Measurements from ENCODE around the gene ARHGEF4. TPM values are rescaled to one million over a fixed set of nuclear protein-coding genes. Genes with fewer than 3 reads are reported as not detected.

ARHGEF4 gene
- total RNA-seq, 1 donor from 2014 or later = 4.8 TPM

- peaks cover 4% of the 10 kb centered on the region for H3K4me1 Mint-ChIP-seq (ENCODE audit: low read depth, unreplicated experiment)
- H3K27ac Mint-ChIP-seq (ENCODE audit: unreplicated experiment) = no peak overlapping the region
- Histone ChIP-seq H3K4me2 (ENCODE audit: low read length) (no peak overlapping the region), H3K9ac (ENCODE audit: low read length) (no peak overlapping the region), H4K20me1 (ENCODE audit: insufficient read depth, low read length) (no peaks in the 10 kb centered on the region), H3K27me3 (ENCODE audit: insufficient read depth, low read length) (no peaks in the 10 kb centered on the region), H3K36me3 (ENCODE audit: insufficient read depth, low read length) (no peaks in the 10 kb centered on the region), H3K27ac (ENCODE audit: low read depth, low read length) (no peak overlapping the region), H3K4me3 (ENCODE audit: insufficient read depth, low read depth, low read length) (no peak overlapping the region), H2AFZ (ENCODE audit: low read depth, low read length) (no peak overlapping the region), H3K9me3 (ENCODE audit: insufficient read depth, low read depth, low read length) (no peaks in the 10 kb centered on the region), H3K79me2 (ENCODE audit: insufficient read depth, low read length) (no peaks in the 10 kb centered on the region), H3K4me1 (ENCODE audit: insufficient read depth, low read length) (no peaks in the 10 kb centered on the region)
- H3K36me3 Mint-ChIP-seq (ENCODE audit: low read depth, unreplicated experiment) = no peaks in the 10 kb centered on the region
- no peak overlapping the region for H3K4me3 Mint-ChIP-seq (ENCODE audit: unreplicated experiment)
- DNase-seq (ENCODE audit: low read depth) = no peak
- no peak for FAIRE-seq
- H3K27me3 Mint-ChIP-seq (ENCODE audit: low read depth, unreplicated experiment) = peaks cover 25% of the 10 kb centered on the region
- H3K9me3 Mint-ChIP-seq (ENCODE audit: unreplicated experiment) = no peaks in the 10 kb centered on the region
- TF ChIP-seq EZH2 (IDR thresholded peaks at IDR 0.05; ENCODE audit: insufficient read depth, low read length) (no peak), CTCF (IDR thresholded peaks at IDR 0.05; ENCODE audit: insufficient read depth, low read depth, low read length) (no peak)
Measured at GRCh38 chr2:131005216-131005935, 168.7 kb downstream of the ARHGEF4 start.

- FAIRE-seq = no peak
Measured at GRCh38 chr2:131006561-131006960, 169.8 kb downstream of the ARHGEF4 start.

More at GRCh38 chr2:131006561-131006960, 169.8 kb downstream of the ARHGEF4 start:
- Histone ChIP-seq H3K27me3 (ENCODE audit: insufficient read depth, low read length) (no peaks in the 10 kb centered on the region), H3K4me3 (ENCODE audit: insufficient read depth, low read depth, low read length) (no peak overlapping the region), H3K27ac (ENCODE audit: low read depth, low read length) (no peak overlapping the region), H3K4me2 (ENCODE audit: low read length) (no peak overlapping the region), H3K79me2 (ENCODE audit: insufficient read depth, low read length) (no peaks in the 10 kb centered on the region), H4K20me1 (ENCODE audit: insufficient read depth, low read length) (no peaks in the 10 kb centered on the region), H3K36me3 (ENCODE audit: insufficient read depth, low read length) (no peaks in the 10 kb centered on the region), H3K4me1 (ENCODE audit: insufficient read depth, low read length) (no peaks in the 10 kb centered on the region), H3K9me3 (ENCODE audit: insufficient read depth, low read depth, low read length) (no peaks in the 10 kb centered on the region), H2AFZ (ENCODE audit: low read depth, low read length) (no peak overlapping the region), H3K9ac (ENCODE audit: low read length) (no peak overlapping the region)
- DNase-seq (ENCODE audit: low read depth) = no peak
- TF ChIP-seq CTCF (IDR thresholded peaks at IDR 0.05; ENCODE audit: insufficient read depth, low read depth, low read length) = no peak
- TF ChIP-seq EZH2 (IDR thresholded peaks at IDR 0.05; ENCODE audit: insufficient read depth, low read length) = no peak
- Mint-ChIP-seq H3K9me3 (ENCODE audit: unreplicated experiment) (no peaks in the 10 kb centered on the region), H3K4me3 (ENCODE audit: unreplicated experiment) (no peak overlapping the region), H3K36me3 (ENCODE audit: low read depth, unreplicated experiment) (no peaks in the 10 kb centered on the region), H3K27ac (ENCODE audit: unreplicated experiment) (no peak overlapping the region), H3K27me3 (ENCODE audit: low read depth, unreplicated experiment) (peaks cover 25% of the 10 kb centered on the region), H3K4me1 (ENCODE audit: low read depth, unreplicated experiment) (peaks cover 10% of the 10 kb centered on the region)

Data from astrocyte (in vitro differentiated cells and primary cell).